Activated gamma-delta T cell treated with Interleukin-2 at 50 U/mL for 16 hours (primary cell): ENCODE measurements around the gene ARID1B.
"Not testable (repeated sequence)": the region's sequence is repeated elsewhere in the genome, so short reads cannot be mapped to it uniquely, and the experiment has no call there.

Source experiments
- DNase-seq: peaks from one replicate; pipeline ENCODE4 v3.0.0-alpha.2; 2020

ARID1B gene

DNA sequence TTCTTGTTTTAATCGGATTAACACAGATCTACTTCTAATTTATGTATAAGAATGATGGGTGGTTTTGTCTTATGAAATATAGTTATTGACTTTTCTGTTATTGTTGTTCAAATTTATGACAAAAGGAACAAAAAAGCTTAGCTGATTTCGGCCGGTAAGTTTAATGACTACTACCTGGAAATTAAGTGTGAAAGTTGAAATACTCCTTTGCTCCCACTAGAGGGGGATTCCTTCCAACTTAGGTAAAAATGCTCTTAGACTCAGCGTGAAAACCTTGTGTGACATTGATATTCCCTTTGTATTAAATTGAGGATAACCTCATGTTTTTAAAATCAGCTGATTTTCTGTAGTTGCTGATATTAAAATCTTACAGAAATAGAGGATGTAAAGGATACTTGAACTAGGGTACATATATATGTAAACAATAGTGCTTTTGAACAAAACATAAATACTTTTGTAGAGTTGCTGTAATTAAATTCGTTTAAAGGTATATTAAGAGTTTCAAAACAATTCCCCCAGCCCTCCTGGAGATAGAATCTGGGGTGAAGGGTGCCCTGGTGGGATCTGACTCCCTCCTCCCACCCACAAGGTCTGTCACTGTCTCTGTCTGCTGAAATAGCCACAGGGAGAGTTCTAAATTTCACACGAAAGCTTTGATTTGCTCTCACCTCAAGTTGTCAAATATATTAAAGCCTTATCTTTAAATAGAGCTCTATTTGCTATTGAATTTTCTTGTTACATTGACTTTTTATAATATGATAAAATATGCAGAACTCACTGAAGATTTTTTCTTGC is 257.5 kb downstream of the ARID1B start:
- no peak for DNase-seq

DNA sequence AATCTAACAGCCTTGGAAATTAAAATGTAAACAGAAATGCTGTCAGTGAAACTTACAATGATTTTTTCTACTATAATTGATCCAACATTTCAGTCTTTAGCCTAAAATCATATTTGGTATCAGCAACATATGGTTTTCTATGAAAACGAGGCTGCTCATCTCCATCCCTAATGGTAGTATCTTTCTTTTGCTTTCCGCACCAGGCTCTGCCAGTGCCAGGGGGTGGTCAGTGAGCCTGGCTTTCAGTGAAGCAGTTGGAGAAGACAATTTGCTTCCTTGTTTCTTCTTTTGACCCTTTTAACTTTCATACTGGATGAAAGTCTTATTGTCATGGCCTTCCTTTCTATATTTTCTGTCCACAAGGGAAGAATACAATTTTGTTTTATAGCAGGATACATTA is 258.4 kb downstream of the ARID1B start:
- DNase-seq: no peak

DNA sequence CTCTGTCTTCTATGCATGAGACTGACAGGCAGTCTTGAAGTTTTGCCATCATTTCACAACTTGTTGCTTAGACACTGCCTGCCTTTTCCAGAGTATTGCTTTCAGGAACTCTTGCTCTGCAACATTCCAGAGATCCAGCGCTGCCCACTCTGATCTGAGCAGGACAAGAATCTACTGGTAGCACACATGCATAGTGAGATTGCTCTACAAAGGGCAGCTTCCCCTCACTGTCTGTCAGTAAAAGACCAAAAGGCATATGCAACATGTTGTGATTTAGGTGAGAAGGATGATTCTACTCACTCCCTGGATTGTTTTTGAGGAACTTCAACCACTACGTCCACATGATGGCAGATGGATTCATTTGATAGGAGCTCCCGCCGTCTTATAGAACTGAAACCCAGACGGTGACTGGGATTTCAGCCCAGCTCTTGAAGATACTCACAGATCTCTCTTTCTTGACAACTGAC is 259.1 kb downstream of the ARID1B start:
- DNase-seq: no peak

DNA sequence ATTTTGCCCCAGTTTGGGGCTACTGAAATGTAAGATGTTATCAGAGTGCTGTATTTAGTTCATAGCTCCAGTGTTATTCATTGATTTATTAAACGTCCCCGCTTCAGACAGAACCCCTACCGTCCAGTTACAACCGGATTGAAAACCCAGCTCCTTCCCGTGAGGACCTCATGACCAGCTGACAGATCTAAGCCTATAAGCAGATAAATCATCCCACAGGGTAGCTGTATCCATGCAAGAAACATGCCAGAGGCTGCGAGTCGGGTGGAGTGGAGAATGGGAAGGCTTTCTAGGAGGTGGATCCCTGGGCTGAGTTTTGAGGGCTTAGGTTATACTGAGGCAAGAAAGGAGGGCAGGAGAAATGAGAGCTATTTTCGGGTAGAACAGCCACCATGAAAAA is 260.0 kb downstream of the ARID1B start:
- no peak for DNase-seq

DNA sequence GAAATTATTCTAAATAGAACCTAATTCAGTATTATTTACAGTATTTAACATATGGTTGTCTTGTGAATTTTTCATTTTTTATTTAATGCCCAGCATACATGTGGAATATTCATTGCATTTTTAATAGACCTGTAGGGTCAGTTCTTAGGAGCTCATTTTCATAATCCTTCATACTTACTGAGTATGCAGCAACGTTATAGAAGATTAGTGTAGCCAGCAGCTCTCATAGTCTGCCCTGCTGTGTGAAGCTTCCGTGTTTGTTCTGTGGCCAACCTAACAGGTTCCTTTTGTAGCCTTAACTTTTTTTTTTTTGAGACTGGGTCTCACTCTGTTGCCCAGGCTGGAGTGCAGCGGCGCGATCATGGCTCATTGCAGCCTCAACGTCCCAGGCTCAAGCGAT is 261.4 kb downstream of the ARID1B start:
- no peak for DNase-seq

DNA sequence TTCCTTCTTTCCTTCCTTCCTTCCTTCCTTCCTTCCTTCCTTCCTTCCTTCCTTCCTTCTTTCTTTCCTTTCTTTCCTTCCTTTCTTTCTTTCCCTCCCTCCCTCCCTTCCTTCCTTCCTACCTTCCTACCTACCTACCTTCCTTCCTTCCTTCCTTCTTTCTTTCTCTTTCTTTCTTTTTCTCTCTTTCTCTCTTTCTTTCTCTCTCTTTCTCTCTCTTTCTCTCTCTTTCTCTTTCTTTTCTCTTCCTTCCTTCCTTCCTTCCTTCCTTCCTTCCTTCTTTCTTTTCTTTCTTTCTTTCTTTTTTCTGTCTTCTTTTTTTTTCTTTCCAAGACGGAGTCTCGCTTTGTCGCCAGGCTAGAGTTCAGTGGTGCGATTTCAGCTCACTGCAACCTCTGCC is 262.5 kb downstream of the ARID1B start:
- not testable (repeated sequence) for DNase-seq

DNA sequence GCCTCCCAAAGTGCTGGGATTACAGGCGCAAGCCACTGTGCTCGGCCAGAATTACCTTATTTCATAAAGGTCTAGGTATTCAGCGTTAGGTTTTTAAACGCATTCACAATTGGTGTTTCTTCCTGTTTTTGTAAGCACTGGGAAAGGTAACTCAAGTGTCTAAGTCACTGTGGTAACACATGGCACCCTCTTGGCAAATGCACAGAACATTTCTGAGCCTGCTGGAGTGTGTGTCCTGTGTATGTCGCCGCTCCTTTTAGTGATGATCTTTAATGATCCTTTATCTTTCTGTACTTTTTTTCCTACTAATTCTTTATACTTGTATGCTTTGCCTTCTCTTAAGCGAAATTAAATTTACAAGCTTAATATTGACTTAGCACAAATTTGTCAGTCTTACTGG is 263.0 kb downstream of the ARID1B start:
- no peak for DNase-seq

DNA sequence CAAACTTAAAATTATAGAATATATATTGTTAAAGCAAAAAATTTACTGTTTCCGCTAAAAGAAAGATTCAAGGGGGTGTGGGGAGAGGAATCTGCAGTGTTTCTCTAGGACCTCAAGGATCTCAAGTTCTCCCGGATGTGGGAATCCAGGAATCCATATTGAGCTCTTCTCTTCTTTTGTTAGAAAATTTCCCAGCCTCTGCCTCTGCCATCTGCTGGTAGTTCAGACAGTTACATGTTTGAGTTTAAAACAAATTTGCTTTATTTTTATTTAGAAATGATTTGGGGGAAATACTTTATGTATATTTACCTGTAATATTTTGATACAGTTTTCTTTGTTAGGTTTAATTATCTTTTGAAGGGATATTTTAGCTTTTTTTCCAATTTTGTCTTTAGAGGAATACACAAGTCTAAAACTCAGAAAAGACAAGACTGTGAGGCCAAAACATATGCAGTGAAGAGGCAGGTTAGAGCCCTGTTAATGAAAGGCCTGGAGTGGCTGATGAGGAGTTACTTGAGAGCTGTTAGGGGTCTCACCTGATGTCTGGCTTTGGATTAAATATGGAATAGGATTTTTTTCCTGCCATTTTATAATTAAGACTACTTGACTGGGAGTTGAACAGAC is 268.8 kb downstream of the ARID1B start:
- no peak for DNase-seq

DNA sequence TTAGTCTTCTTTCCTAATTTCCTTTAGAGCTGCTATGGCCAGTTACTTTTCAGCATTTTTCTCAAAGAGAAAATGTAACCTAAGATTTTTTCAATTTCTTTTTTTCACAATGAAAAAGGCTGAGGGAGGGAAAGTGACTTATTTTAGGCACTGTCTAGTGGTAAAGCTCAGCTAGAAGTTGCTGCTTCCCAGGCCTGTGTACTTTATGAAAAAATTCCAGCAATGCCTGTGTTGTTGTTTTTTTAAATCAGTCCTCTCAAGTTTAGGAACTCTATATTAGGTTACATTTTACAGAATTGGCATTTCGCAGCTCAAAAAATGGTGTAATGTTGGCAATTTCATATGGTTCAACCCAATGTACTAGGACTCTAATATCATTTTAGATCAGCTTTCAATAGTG is 269.6 kb downstream of the ARID1B start:
- no peak for DNase-seq

DNA sequence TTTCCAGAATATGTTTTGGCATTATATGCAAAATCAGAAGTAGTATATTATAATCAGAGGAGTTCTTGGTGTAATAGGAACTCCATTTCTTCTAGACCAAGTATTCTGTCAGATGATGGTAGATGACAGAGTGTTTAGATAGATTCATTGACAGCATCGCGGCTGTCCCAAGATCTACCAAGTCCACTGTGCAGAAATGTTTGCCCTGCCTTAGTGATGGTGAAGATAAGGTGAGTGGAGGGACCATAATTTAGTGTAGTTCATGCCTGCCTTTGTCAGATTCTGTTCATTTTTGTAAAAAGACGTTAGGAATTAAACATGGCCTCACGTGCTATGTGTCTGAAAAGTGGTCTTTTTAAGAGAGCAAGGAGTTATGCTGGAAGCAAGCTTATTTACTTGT is 270.1 kb downstream of the ARID1B start:
- no peak for DNase-seq

DNA sequence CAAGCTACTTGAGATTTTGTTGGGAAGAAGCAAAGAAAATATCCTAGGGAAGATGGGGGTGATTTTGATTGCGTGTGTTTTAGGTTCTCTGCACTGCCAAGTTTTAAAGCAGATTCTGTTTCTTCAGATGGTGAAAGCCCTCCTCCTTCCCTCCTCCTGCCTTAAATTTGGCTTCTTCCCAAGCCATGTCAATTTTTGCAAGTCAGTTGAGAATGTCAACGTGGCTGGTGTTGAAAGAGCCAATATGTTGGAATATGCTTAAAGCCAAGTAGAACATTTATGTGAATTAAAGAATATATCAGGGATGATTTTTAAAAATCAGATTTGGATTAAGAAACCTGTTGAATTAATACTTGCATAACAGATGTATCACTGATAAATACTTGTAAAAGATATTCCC is 270.8 kb downstream of the ARID1B start:
- DNase-seq: no peak

DNA sequence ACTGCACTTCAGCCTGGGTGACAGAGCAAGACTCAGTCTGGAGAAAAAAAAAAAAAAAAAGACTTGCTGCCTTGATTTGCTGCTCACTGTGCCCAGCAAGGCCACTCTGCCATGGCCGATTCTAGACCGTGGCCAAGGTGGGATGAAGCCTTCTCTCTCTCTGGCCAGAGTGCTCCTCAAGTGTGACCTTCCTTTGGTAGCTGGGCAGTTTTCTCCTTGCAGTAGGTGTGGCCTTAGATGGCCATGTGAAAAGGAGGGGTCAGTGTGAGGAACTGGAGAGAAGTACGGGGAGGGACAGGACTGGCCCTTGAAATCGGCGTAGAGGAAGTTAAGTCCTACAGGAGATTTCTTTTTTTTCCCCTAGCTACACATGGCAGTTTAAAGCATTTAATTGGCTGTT is 272.0 kb downstream of the ARID1B start:
- DNase-seq: no peak

DNA sequence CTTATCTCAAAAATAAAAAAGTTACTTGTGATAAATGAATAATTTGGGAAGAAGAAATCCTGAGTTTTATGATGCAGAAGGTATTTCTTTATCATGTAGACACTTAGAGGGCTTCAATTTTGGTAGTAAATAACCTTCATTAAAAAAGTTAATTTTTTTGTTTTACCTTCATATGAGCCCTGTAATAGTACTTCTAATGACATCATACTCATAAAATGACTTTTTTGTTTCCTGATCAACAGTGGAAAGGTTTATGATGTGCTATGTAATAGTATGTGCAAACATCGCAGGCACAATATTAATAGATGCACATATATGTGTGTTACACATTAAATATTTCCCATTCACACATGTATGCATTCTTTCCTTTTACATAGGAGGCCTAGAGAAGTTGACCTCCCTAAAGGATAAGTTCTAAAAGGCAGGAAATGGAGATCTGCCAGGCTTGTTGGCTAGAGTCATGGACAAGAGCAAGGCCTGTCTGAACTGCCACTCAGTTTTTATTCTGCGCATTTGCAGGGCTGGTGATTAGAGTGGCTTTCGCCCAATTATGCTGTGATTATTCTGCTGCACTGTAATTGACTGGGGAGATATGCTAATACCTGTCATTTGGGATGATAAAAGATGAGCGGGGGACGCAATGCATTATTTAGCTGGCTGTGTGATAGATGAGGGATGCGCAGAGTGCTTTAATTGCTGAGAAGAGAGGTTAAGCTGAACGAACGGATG is 273.5 kb downstream of the ARID1B start:
- DNase-seq: no peak

DNA sequence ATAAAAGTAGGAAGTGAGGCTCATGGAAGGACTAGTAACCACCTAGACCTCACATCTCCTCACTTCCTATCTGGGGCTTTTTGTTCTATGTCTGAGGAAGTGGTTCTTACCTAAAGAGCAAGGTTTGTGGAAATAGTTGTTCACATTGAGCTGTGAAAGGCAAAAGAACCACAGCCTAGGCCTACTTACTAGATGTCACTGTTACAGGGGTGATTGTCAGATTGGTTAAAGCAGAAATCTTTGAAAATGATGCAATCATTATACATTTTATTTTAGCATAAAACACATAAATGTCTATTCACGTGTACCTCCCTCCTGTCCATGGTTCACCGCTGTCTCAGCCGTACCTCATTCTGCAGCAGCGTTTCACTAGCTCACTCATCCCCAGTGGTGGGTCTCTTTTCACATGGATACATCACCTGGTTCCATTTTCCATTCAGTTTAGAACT is 277.4 kb downstream of the ARID1B start:
- peak; percentile 25 for DNase-seq

DNA sequence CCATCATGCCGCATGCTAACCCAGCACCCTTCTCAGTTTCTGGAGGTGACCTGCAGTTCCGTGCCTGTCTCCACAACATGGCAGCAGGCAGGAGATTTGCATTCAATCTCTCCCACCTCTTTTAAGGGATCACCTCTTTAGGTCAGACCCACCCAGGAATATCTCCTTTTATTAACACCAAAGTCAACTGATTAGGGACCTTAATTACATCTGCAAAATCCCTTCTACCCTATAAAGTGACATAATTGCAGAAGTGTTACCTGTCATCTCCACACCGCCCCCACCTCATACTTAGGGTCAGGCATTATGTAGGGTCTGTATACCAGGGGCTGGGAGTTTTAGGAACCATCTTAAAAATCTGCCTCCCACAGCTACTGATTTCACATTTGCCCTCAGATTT is 278.7 kb downstream of the ARID1B start:
- DNase-seq: no peak

DNA sequence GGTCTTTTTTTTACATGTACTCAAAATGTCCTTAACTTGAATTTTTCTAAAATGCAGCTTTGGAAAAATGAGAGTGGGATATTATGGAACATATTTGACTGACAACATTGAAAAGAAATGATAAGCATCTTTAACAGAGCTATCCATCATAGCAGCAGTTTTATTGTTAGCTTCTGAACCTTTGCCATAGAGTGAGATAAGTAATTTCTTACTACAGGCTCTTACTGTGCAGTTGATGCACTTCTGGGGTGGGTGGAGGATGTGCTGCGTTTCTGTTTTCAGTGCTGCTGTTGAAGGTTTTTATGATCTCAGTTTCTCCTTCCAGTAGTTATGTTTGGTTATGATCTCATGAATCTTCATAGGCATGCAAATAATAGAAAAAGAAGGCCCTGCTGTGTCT is 279.1 kb downstream of the ARID1B start:
- DNase-seq: no peak

DNA sequence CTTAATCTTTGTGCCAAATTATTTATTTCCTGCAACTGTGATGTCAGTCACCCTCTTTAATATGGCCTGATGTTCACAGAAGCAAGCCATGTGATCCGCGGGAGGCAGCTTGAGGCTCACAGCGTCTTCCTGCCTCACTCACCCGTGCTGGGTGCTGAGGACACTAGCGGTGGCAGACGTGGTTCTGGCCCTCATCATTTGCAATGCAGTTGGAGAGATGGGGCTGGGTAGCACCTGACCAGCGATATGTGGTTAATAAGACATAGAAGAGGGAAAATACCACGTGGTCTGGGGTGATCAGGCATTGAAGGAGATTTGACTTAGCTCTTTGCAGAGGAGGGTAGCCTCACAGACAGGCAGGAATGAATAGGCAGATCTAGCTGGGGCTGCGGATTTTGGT is 281.4 kb downstream of the ARID1B start:
- DNase-seq: no peak

DNA sequence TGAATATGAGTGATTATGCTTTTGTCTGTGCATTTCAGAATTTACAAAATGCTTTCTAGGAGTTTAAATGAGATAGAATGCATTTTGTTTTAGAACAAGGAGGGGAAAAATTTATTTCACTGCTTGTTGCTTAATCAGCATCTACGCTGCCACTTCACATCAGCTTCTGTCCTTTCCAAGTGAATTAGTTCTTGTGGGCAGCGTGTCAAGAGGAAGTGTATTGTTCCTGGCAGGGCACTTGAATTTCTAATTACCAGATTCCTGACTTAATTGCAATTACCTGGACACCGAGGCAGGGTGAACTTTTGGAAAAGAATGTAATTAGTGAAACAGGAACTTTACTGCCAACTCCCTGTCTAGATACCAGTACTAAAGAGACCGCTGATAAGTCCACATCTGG is 282.6 kb downstream of the ARID1B start:
- no peak for DNase-seq

DNA sequence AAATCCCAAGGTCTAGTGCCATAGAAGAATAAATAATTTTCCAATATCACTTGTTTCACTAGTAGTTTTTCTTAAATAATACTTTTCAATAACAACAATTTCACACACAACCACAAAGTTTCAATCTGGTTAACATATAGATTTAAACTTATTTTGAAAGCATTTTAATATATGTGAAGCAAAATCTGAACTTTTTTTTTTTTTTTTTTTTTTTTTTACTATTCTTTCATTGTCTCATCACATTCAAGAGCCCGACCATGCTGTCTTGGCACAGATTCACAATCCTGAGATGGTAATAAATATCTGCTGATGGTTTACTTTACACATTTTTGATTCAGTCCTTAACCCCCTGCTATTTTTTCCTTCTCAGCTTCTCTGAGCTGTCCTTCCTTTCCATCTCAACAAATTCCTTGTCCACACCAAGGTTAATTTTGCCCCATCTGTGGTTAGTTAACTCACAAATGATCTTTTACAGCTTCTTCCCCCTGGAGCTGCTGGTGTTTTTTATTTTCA is 283.3 kb downstream of the ARID1B start:
- no peak for DNase-seq

DNA sequence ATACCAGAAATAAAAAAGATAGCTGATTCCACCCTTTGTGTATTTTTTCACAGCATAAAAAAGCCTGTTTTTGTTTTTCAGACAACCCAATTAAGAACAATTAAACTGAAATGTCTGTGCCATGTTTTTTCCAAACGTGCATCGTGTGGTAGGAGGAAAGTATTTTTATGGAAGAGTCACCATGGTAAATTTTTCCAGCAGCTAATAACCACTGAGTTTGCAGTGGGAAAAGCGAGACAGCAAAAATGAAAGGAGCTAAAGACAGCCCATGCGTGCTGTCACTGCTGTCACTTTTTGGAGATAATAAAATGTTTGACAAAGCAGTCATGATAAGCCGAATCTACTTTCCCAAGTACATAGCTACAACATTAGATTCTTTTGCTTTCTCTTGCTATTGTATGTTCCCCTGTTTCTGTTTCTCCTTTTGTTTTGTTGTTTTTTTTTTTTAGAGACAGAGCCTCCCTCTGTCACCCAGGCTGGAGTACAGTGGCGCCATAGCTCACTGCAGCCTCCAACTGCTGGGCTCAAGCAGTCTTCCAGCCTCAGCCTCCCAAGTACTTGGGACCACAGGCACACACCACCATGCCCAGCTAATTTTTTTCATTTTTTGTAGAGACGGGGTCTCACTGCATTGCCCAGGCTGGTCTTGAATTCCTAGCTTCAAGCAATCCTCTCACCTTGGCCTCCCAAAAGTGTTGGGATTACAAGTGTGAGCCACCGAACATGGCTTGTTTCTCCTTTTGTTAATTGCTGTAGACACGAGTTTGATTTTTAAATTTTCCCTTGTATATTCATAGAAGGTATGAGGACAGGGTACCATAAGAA is 284.8 kb downstream of the ARID1B start:
- no peak for DNase-seq

DNA sequence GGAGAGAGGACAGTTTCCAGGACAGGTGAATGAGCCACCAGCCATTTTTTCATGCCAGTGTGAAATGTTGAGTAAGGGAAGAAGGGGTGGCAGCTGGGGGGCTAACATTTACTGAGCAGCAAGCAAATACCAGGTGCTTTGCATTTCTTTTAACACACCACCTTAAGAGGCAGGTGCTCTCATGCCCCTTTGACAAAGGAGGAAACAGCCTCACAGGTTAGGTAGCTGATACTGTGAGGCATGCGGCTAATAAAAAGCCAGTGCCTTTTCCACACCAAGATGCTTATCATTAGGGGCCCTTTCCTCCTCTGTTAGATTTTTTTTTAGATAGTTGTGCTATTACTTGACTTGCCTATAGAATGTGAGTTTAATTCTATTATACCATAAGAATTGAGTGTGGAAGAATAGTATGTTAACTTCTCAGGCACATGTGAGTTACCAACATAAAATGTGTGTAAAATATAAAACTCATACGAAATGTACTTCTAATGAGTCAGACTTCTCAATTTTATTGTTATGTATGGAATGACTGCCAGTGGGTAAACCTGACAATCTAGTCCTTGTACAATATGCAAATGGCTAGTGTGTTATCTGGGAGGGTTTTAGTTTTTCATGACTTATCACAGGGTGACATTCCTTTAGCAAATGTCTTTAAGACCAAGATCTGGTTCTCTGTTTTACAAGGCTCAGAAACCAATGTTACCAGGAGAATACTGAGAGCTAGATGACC is 286.2 kb downstream of the ARID1B start:
- no peak for DNase-seq

DNA sequence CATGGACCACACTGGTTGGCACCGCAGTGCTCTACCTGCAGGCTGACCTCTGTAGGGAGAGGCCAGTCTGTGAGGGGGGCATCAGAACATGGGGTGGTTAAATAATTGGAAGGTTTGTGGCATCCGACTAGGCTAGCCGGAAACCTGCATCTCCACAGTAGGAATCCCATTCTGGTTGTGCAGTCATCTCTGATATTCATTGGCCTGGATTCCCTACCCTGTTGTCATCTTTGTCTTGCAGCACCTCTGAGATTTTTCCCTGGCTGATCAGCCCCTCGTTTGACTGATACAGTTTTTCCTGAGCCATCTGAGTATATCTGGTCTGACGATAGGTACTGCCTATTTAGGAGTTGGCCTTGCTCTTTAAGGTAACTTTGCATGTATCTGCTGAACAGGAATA is 286.7 kb downstream of the ARID1B start:
- DNase-seq: no peak
